GM23338 (cell line): ENCODE results near the gene GPR78. TPM values are rescaled to one million over a fixed set of nuclear protein-coding genes. Genes with fewer than 3 reads are reported as not detected.

ENCODE experiments used
- ATAC-seq: fragments of 200-7000 bp; cut with Tn5 transposase; 3 replicates; pipeline ENCODE4 v1.9.1; 2020
- DNase-seq: peaks from one replicate; pipeline ENCODE4 v3.0.0-alpha.2; 2015; ENCODE audit warnings: low spot score
- H2AFZ ChIP-seq: fragments of 200-600 bp; sonication (generic); 2 replicates; pipeline ENCODE4 v1.8.0; 2016; ENCODE audit warnings: antibody characterized with exemption, mild to moderate bottlenecking, moderate library complexity
- H3F3A ChIP-seq: fragments of 200-600 bp; sonication (generic); replicated peaks from 2 replicates; pipeline ENCODE4 v1.8.0; 2017; ENCODE audit warnings: antibody characterized with exemption, mixed run types, low read depth
- H3K27ac ChIP-seq: fragments of 200-600 bp; sonication (generic); 2 replicates; pipeline ENCODE4 v1.6.1; 2016; ENCODE audit warnings: low read depth
- H3K27me3 ChIP-seq: fragments of 200-600 bp; sonication (generic); 2 replicates; pipeline ENCODE4 v1.8.0; 2016; ENCODE audit warnings: mild to moderate bottlenecking, mixed run types, moderate library complexity; ENCODE audit not compliant: insufficient read depth
- H3K36me3 ChIP-seq: fragments of 200-600 bp; sonication (generic); 2 replicates; pipeline ENCODE4 v1.8.0; 2016; ENCODE audit warnings: mild to moderate bottlenecking; ENCODE audit not compliant: insufficient read depth
- H3K4me1 ChIP-seq: fragments of 200-600 bp; sonication (generic); 2 replicates; pipeline ENCODE4 v1.8.0; 2016; ENCODE audit warnings: mild to moderate bottlenecking, moderate library complexity; ENCODE audit not compliant: insufficient read depth
- H3K4me2 ChIP-seq: fragments of 200-600 bp; sonication (generic); 2 replicates; pipeline ENCODE4 v1.7.1; 2017; ENCODE audit warnings: mixed run types
- H3K4me3 ChIP-seq: fragments of 200-600 bp; sonication (generic); 2 replicates; pipeline ENCODE4 v1.6.1; 2016; ENCODE audit warnings: mixed run types
- H3K79me2 ChIP-seq: fragments of 200-600 bp; sonication (generic); replicated peaks from 2 replicates; pipeline ENCODE4 v1.8.0; 2017; ENCODE audit warnings: mild to moderate bottlenecking; ENCODE audit not compliant: insufficient read depth
- H3K9me2 ChIP-seq: fragments of 200-600 bp; sonication (generic); 2 replicates; pipeline ENCODE4 v1.8.0; 2017; ENCODE audit not compliant: insufficient read depth
- H4K20me1 ChIP-seq: fragments of 200-600 bp; sonication (generic); replicated peaks from 2 replicates; pipeline ENCODE4 v1.8.0; 2017; ENCODE audit warnings: mild to moderate bottlenecking; ENCODE audit not compliant: insufficient read depth
- H3K27ac Mint-ChIP-seq: 2 replicates; pipeline ENCODE4 v1.8.0; 2020; ENCODE audit warnings: inconsistent platforms, mild to moderate bottlenecking, moderate library complexity, mixed read lengths
- H3K27me3 Mint-ChIP-seq: 3 replicates; pipeline ENCODE4 v1.8.0; 2022; ENCODE audit warnings: low read depth, mild to moderate bottlenecking, moderate library complexity, mixed read lengths, inconsistent platforms; ENCODE audit not compliant: insufficient read depth, poor library complexity
- H3K36me3 Mint-ChIP-seq: 3 replicates; pipeline ENCODE4 v1.8.0; 2021; ENCODE audit warnings: low read depth, mild to moderate bottlenecking, inconsistent platforms, moderate library complexity, mixed read lengths
- H3K4me1 Mint-ChIP-seq: 3 replicates; pipeline ENCODE4 v1.8.0; 2020; ENCODE audit warnings: mild to moderate bottlenecking, inconsistent platforms, mixed read lengths
- H3K4me3 Mint-ChIP-seq: 3 replicates; pipeline ENCODE4 v1.8.0; 2021; ENCODE audit warnings: moderate library complexity, mild to moderate bottlenecking, inconsistent platforms, mixed read lengths
- H3K9me3 Mint-ChIP-seq: 3 replicates; pipeline ENCODE4 v1.8.0; 2020; ENCODE audit warnings: moderate library complexity, mild to moderate bottlenecking, inconsistent platforms, mixed read lengths
- CREB1 ChIP-seq: fragments of 250-450 bp; sonication (Bioruptor Pico); IDR thresholded peaks from 2 replicates; pipeline ENCODE4 v1.5.0; 2020; ENCODE audit warnings: low read depth, mild to moderate bottlenecking, moderate library complexity
- ETS1 ChIP-seq: IDR thresholded peaks from 2 replicates; pipeline ENCODE4 v1.6.1; 2016; ENCODE audit warnings: antibody characterized with exemption
- EZH2phosphoT487 ChIP-seq: fragments of 200-600 bp; sonication (generic); IDR thresholded peaks from one replicate; pipeline ENCODE4 v1.8.1; 2018; ENCODE audit warnings: antibody characterized with exemption; ENCODE audit not compliant: unreplicated experiment
- JUNB ChIP-seq: IDR thresholded peaks from one replicate; pipeline ENCODE4 v1.6.1; 2016; ENCODE audit warnings: antibody characterized with exemption; ENCODE audit not compliant: unreplicated experiment
- NANOG ChIP-seq: IDR thresholded peaks from 2 replicates; pipeline ENCODE4 v1.6.1; 2016; ENCODE audit warnings: antibody characterized with exemption, borderline replicate concordance
- POLR2AphosphoS5 ChIP-seq: IDR thresholded peaks from 2 replicates; pipeline ENCODE4 v1.6.1; 2016; ENCODE audit warnings: antibody characterized with exemption, low read depth
- ZNF331 ChIP-seq: fragments of 250-450 bp; sonication (Bioruptor Pico); IDR thresholded peaks from 2 replicates; pipeline ENCODE4 v1.5.0; 2020; ENCODE audit warnings: low read depth, mild to moderate bottlenecking, moderate library complexity
- ZNF462 ChIP-seq: fragments of 250-450 bp; sonication (Bioruptor Pico); IDR thresholded peaks from 2 replicates; pipeline ENCODE4 v1.5.0; 2020; ENCODE audit warnings: mild to moderate bottlenecking, moderate library complexity
- polyA plus RNA-seq: library from polyadenylated mRNA; unstranded; fragments of >200 nt; fragmentation: Nextera tagmentation; extraction: Ambion mirVana; gene quantifications from 2 replicates; pipeline ENCODE4 v1.2.1, GENCODE V29; 2016
- total RNA-seq: library from RNA; depleted of rRNA; stranded (reverse); fragments of >200 nt; shearing (Covaris generic); gene quantifications from 2 replicates; pipeline ENCODE4 v1.2.3, GENCODE V29; 2014
- TF ChIP-seq, protein P1 (sequence below): IDR thresholded peaks from one replicate; pipeline ENCODE4 v1.6.1; 2018; ENCODE audit warnings: antibody characterized with exemption; ENCODE audit not compliant: unreplicated experiment

Gene GPR78
- total and polyA plus RNA-seq, 2 experiments from 2014 or later, result 0.82 to 2.7 TPM

- Mint-ChIP-seq H3K9me3 (no peaks in the 10 kb centered on the region), H3K27ac (peak overlapping the region; percentile 37; the same call in 1 of the 2 replicates), H3K4me1 (peaks cover 17% of the 10 kb centered on the region), H3K36me3 (no peaks in the 10 kb centered on the region), H3K4me3 (no peak overlapping the region), H3K27me3 (peaks cover 15% of the 10 kb centered on the region)
- peaks cover 5% of the 10 kb centered on the region for H3K4me1 ChIP-seq
- DNase-seq, result no peak
- no peaks in the 10 kb centered on the region for H3K9me2 ChIP-seq
- H3K4me3 ChIP-seq, result no peak overlapping the region
- no peak overlapping the region for H2AFZ ChIP-seq
- H3K27ac ChIP-seq, result no peak overlapping the region
- no peaks in the 10 kb centered on the region for H3F3A ChIP-seq
- H3K79me2 ChIP-seq, result no peaks in the 10 kb centered on the region
- no peaks in the 10 kb centered on the region for H4K20me1 ChIP-seq
- TF ChIP-seq EZH2phosphoT487, result no peak
- no peak for TF ChIP-seq NANOG
- ATAC-seq, result no peak
- no peaks in the 10 kb centered on the region for H3K36me3 ChIP-seq
- no peak overlapping the region for H3K4me2 ChIP-seq
- H3K27me3 ChIP-seq, result no peaks in the 10 kb centered on the region
Measured at GRCh38 chr4:8541981-8542715, 38.0 kb upstream of the GPR78 start.

- Mint-ChIP-seq H3K4me1 (peaks cover 22% of the 10 kb centered on the region), H3K9me3 (no peaks in the 10 kb centered on the region)
- no peak for ATAC-seq
- TF ChIP-seq POLR2AphosphoS5 (no peak), JUNB (no peak), NANOG (no peak), EZH2phosphoT487 (no peak), ETS1 (no peak), ZNF331 (no peak), CREB1 (CRISPR knock-in tag) (no peak), ZNF462 (no peak)
- TF ChIP-seq, protein P1, sequence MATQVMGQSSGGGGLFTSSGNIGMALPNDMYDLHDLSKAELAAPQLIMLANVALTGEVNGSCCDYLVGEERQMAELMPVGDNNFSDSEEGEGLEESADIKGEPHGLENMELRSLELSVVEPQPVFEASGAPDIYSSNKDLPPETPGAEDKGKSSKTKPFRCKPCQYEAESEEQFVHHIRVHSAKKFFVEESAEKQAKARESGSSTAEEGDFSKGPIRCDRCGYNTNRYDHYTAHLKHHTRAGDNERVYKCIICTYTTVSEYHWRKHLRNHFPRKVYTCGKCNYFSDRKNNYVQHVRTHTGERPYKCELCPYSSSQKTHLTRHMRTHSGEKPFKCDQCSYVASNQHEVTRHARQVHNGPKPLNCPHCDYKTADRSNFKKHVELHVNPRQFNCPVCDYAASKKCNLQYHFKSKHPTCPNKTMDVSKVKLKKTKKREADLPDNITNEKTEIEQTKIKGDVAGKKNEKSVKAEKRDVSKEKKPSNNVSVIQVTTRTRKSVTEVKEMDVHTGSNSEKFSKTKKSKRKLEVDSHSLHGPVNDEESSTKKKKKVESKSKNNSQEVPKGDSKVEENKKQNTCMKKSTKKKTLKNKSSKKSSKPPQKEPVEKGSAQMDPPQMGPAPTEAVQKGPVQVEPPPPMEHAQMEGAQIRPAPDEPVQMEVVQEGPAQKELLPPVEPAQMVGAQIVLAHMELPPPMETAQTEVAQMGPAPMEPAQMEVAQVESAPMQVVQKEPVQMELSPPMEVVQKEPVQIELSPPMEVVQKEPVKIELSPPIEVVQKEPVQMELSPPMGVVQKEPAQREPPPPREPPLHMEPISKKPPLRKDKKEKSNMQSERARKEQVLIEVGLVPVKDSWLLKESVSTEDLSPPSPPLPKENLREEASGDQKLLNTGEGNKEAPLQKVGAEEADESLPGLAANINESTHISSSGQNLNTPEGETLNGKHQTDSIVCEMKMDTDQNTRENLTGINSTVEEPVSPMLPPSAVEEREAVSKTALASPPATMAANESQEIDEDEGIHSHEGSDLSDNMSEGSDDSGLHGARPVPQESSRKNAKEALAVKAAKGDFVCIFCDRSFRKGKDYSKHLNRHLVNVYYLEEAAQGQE, result no peak
Measured at GRCh38 chr4:8542776-8543525, 37.2 kb upstream of the GPR78 start.

More at GRCh38 chr4:8542776-8543525, 37.2 kb upstream of the GPR78 start:
- Histone ChIP-seq H3K4me3 (no peak overlapping the region), H3K27me3 (no peaks in the 10 kb centered on the region), H3K27ac (no peak overlapping the region), H3K4me2 (no peak overlapping the region), H3K9me2 (no peaks in the 10 kb centered on the region), H3K4me1 (peaks cover 9% of the 10 kb centered on the region), H3K36me3 (no peaks in the 10 kb centered on the region), H4K20me1 (no peaks in the 10 kb centered on the region), H2AFZ (no peak overlapping the region), H3K79me2 (no peaks in the 10 kb centered on the region), H3F3A (no peaks in the 10 kb centered on the region)
- H3K27ac Mint-ChIP-seq, result no peak overlapping the region
- H3K36me3 Mint-ChIP-seq, result no peaks in the 10 kb centered on the region
- DNase-seq, result no peak
- no peak overlapping the region for H3K4me3 Mint-ChIP-seq
- H3K27me3 Mint-ChIP-seq, result peaks cover 19% of the 10 kb centered on the region
